GM12878 (cell line): ENCODE results near the gene MRPL36. TPM values are rescaled to one million over a fixed set of nuclear protein-coding genes. Genes with fewer than 3 reads are reported as not detected.

Experiments
- ATAC-seq: fragments of 200-7000 bp; cut with Tn5 transposase; 3 replicates; pipeline ENCODE4 v1.9.1; 2020; ENCODE audit warnings: mild to moderate bottlenecking, moderate library complexity
- BruUV-seq: library from RNA; stranded (reverse); fragments of 400-500 nt; replicated peaks from 2 replicates; lab custom pipeline; 2021; lab: Mats Ljungman, UMichigan
- CTCF ChIA-PET: fragments of 300-600 bp; sonication (Branson Sonifier 250); formaldehyde crosslinking; extraction: SDS; loops from one replicate; lab custom pipeline; 2021; ENCODE audit warnings: inconsistent platforms; lab: Yijun Ruan, JAX
- POLR2A ChIA-PET: fragments of 350-600 bp; formaldehyde crosslinking; extraction: SDS; loops from one replicate; lab custom pipeline; 2021; ENCODE audit warnings: inconsistent platforms; lab: Charles Lee
- RAD21 ChIA-PET: fragments of 300-600 bp; sonication (Branson Sonifier 250); formaldehyde crosslinking; loops from one replicate; lab custom pipeline; 2023; ENCODE audit warnings: antibody characterized with exemption; ENCODE audit not compliant: unreplicated experiment; lab: Charles Lee
- SMC1A ChIA-PET: fragments of 300-600 bp; sonication (Branson Sonifier 250); formaldehyde crosslinking; loops from one replicate; lab custom pipeline; 2023; ENCODE audit not compliant: unreplicated experiment, uncharacterized antibody; lab: Charles Lee
- DNase-seq: peaks from one replicate; pipeline ENCODE4 v3.0.0-alpha.2; 2011; ENCODE audit warnings: low read depth, low spot score
- FAIRE-seq: peaks from 3 replicates; lab custom pipeline; 2011; peaks lifted over from hg19 to GRCh38; lab: Jason Lieb, UNC
- H2AFZ ChIP-seq: 2 replicates; pipeline ENCODE4 v1.6.0; 2011; ENCODE audit warnings: low read depth, low read length, control low read depth; ENCODE audit not compliant: control insufficient read depth
- H3K27ac ChIP-seq: 2 replicates; pipeline ENCODE4 v1.5.1; 2011; ENCODE audit warnings: control low read depth; ENCODE audit not compliant: control insufficient read depth, insufficient read depth
- H3K27me3 ChIP-seq, 2 experiments: replicated peaks in 1 of 2; 2 replicates each; pipeline versions ENCODE4 v1.6.0 to v1.6.1; 2011; ENCODE audit warnings: low read length in 1 of 2; ENCODE audit not compliant: control insufficient read depth in 2 of 2, insufficient read depth in 2 of 2
- H3K36me3 ChIP-seq, 2 experiments: 2 replicates each; pipeline ENCODE4 v1.5.1; 2011; ENCODE audit warnings: low read length in 1 of 2; ENCODE audit not compliant: control insufficient read depth in 2 of 2, insufficient read depth in 2 of 2
- H3K4me1 ChIP-seq: 2 replicates; pipeline ENCODE4 v1.6.1; 2011; ENCODE audit warnings: mild to moderate bottlenecking, low read length, moderate library complexity, mixed read lengths; ENCODE audit not compliant: control insufficient read depth, insufficient read depth
- H3K4me2 ChIP-seq: 2 replicates; pipeline ENCODE4 v1.6.0; 2011; ENCODE audit warnings: control low read depth; ENCODE audit not compliant: control insufficient read depth, insufficient read depth
- H3K4me3 ChIP-seq: fragments of 200-600 bp; sonication (generic); 2 replicates; pipeline ENCODE4 v1.5.1; 2016
- H3K79me2 ChIP-seq: 2 replicates; pipeline ENCODE4 v1.6.0; 2011; ENCODE audit warnings: low read length; ENCODE audit not compliant: control insufficient read depth, insufficient read depth
- H3K9ac ChIP-seq: 2 replicates; pipeline ENCODE4 v1.8.0; 2011; ENCODE audit warnings: low read length, control low read depth, mixed read lengths; ENCODE audit not compliant: control insufficient read depth, insufficient read depth
- H3K9me3 ChIP-seq: replicated peaks from 3 replicates; pipeline ENCODE4 v1.5.1; 2011; ENCODE audit warnings: mild to moderate bottlenecking, low read length; ENCODE audit not compliant: control insufficient read depth, insufficient read depth
- H4K20me1 ChIP-seq: 2 replicates; pipeline ENCODE4 v1.6.0; 2011; ENCODE audit not compliant: control insufficient read depth, insufficient read depth
- BCL3 ChIP-seq: IDR thresholded peaks from 2 replicates; pipeline ENCODE4 v1.6.1; 2011; ENCODE audit warnings: borderline replicate concordance, low read depth, mild to moderate bottlenecking, moderate library complexity, low read length; ENCODE audit not compliant: insufficient read depth, poor library complexity, severe bottlenecking
- E4F1 ChIP-seq: fragments of 450-650 bp; IDR thresholded peaks from 2 replicates; pipeline ENCODE4 v1.6.1; 2018; ENCODE audit warnings: borderline replicate concordance, mild to moderate bottlenecking; ENCODE audit not compliant: partially characterized antibody
- EP300 ChIP-seq, 2 experiments: fragments of 150-350 bp in 1 of 2; IDR thresholded peaks; 2 replicates each; pipeline ENCODE4 v1.6.1; 2011 to 2012; ENCODE audit warnings: low read depth in 2 of 2, low read length in 2 of 2, borderline replicate concordance in 1 of 2, improper control_type of control experiment in 1 of 2, inconsistent platforms in 1 of 2; ENCODE audit not compliant: control insufficient read depth in 1 of 2
- FOXM1 ChIP-seq: IDR thresholded peaks from 2 replicates; pipeline ENCODE4 v1.6.1; 2012; ENCODE audit warnings: low read depth, mild to moderate bottlenecking, inconsistent platforms, low read length, moderate library complexity
- GABPA ChIP-seq: IDR thresholded peaks from 2 replicates; pipeline ENCODE4 v1.6.1; 2014; ENCODE audit warnings: antibody characterized with exemption, low read depth, mild to moderate bottlenecking, inconsistent platforms
- GATAD2B ChIP-seq: fragments of 450-650 bp; conservative IDR thresholded peaks from 2 replicates; pipeline ENCODE4 v1.6.1; 2017; ENCODE audit warnings: low read depth, mild to moderate bottlenecking, moderate library complexity
- LARP7 ChIP-seq: fragments of 450-650 bp; IDR thresholded peaks from 2 replicates; pipeline ENCODE4 v1.6.1; 2017; ENCODE audit warnings: mild to moderate bottlenecking
- NFXL1 ChIP-seq: fragments of 450-650 bp; IDR thresholded peaks from 2 replicates; pipeline ENCODE4 v1.6.1; 2017; ENCODE audit warnings: antibody characterized with exemption, mild to moderate bottlenecking, borderline replicate concordance
- NKRF ChIP-seq: fragments of 450-650 bp; conservative IDR thresholded peaks from 2 replicates; pipeline ENCODE4 v1.6.1; 2017; ENCODE audit warnings: mild to moderate bottlenecking, moderate library complexity
- ZNF24 ChIP-seq: fragments of 450-650 bp; IDR thresholded peaks from 2 replicates; pipeline ENCODE4 v1.6.1; 2017; ENCODE audit warnings: antibody characterized with exemption, mild to moderate bottlenecking
- WGBS: methylation state at CpG from one replicate; pipeline ENCODE4 v1.1.6; 2016; ENCODE audit warnings: low lambda C conversion rate; ENCODE audit not compliant: insufficient replicate concordance, insufficient coverage; ENCODE audit errors: missing lambda C conversion rate; 5-methylcytosine and 5-hydroxymethylcytosine counted together
- in situ Hi-C: fragments of 300-500 bp; cut with MboI; formaldehyde crosslinking; loops from 9 replicates; pipeline ENCODE4 v1.14.3; 2018; ENCODE audit warnings: mixed read lengths
- intact Hi-C: fragments of 100-400 bp; cut with micrococcal nuclease; formaldehyde crosslinking; loops from one replicate; pipeline ENCODE4 v1.14.2; 2022; ENCODE audit not compliant: unreplicated experiment
- polyA plus RNA-seq, 11 experiments: library from polyadenylated mRNA; depleted of rRNA in 4 of 11; unstranded in 6 of 11; stranded (reverse) in 5 of 11; fragments of >200 nt; fragmentation: Nextera tagmentation in 4 of 11; fragmentation: Illumina TruSeq in 1 of 11; extraction: Ambion mirVana in 4 of 11; extraction: Trizol in 1 of 11; gene quantifications; 1 replicate in 1 of 11; 2 replicates in 10 of 11; pipeline versions ENCODE4 v1.2.1 to v1.2.3, GENCODE V29; 2011 to 2016; ENCODE audit warnings: inconsistent platforms in 2 of 11, missing spikeins in 2 of 11, low read depth in 1 of 11
- total RNA-seq, 4 experiments: library from RNA; depleted of rRNA in 3 of 4; stranded (reverse); fragments of >200 nt in 3 of 4; fragmentation: Illumina TruSeq in 1 of 4; extraction: Trizol in 1 of 4; gene quantifications; 2 replicates each; pipeline versions ENCODE4 v1.2.1 to v1.2.3, GENCODE V29; 2013 to 2021
- TF ChIP-seq, protein P1 (sequence below): fragments of 450-650 bp; IDR thresholded peaks from 2 replicates; pipeline ENCODE4 v1.6.1; 2016; ENCODE audit warnings: mild to moderate bottlenecking

Gene MRPL36
- total and polyA plus RNA-seq, 10 of the 15 experiments (the other 5 are each of a cell fraction or from before 2014, with no cell fraction given) = 89.2 to 559 (median 152) TPM

DNA sequence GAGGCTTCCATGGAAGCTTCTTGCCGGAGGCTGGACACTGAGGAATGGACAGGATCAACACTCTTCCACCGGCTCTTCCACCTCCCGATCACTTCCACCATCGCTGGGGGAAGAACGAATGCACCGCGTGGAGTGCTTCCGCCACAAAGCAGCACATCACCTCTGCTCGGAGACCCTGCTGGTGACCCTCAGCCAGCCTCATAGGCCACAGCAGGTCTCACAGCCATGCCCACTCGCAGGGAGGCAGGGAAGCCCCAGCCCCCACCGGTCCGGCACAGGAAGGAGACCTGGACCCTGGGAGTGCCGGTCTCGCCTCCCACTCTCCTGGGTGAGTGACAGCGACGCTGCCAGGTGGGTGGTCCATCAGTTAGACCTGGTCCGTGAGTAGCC is 4.7 kb downstream of the MRPL36 start (continued):
- no peak for TF ChIP-seq FOXM1
- no peak for TF ChIP-seq GABPA
- no peak for TF ChIP-seq LARP7
- TF ChIP-seq GATAD2B = no peak

DNA sequence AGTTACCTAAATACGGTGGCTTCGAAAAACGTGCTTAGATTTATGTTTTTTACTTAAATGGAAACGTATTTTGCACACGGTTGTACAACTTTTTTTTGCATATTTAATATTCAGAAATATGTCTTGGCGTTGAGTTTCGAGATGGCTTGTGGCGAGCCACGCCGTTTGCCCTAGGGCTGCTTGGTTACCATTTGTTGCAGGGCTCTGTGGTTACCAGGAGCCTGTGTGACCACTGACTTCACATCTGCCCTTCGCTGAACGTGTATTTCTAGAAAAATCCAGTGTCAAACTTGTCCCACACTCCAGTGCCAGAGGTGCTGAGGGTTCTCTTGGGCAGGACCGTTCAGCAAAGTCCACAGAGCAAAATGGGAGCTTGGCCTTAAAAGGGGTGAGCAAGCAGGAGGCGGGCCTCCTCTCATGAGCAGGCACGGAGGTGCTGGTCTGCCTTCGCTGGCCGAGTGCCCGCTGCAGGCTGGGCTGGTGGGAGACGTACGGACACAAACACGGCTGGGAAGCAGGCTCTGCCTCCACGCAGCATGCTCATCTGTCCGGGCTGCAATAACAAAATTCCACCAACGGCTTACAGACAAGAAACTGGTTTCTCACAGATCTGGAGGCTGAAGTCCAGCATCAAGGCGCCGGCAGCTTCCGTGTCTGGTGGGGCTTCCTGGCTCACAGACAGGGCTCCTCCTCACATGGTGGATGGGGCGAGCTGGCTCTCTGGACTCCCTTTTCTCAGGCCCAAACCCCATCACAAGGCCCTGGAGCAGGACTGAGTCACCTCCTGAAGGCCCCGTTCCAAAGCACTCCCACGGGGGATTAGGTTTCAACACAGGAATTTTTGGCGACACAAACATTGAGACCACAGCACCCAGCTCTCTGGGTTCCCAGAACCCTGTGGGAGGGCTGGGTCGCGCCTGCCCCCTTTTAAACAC is 5.4 kb downstream of the MRPL36 start:
- Histone ChIP-seq H3K36me3 (peaks cover 13 to 21% of the 10 kb centered on the region in 2 experiments), H3K27ac (peak overlapping the region; percentile 92), H4K20me1 (no peaks in the 10 kb centered on the region), H3K27me3 (no peaks in the 10 kb centered on the region), H2AFZ (no peak overlapping the region; the same call in none of the 2 replicates), H3K4me1 (peaks cover 55% of the 10 kb centered on the region), H3K4me3 (peak overlapping the region; percentile 56; the same call in 1 of the 2 replicates), H3K9ac (peak overlapping the region; percentile 75; the same call in 1 of the 2 replicates), H3K4me2 (peak overlapping the region; percentile 97), H3K79me2 (peaks cover 32% of the 10 kb centered on the region), H3K9me3 (no peaks in the 10 kb centered on the region; the same call in 2 of the 3 replicates)
- POLR2A ChIA-PET = interaction anchor here (0.9 to 2.0 kb wide), 2 partner anchors 11 to 13 kb away, joined by 3 to 14 read pairs; no protein-coding TSS in a partner anchor
- in situ Hi-C loops (no loop called here), intact Hi-C loops (loop anchor here (2.0 to 10.0 kb wide), 2 partner anchors 299 to 479 kb away; no protein-coding TSS in a partner anchor)
- ATAC-seq (peak; percentile 44), DNase-seq (no peak), FAIRE-seq (no peak)
- RAD21 ChIA-PET = interaction anchor here (2.0 kb wide), 1 partner anchor 12 kb away, joined by 22 read pairs; no protein-coding TSS in a partner anchor
- no TSS peak for BruUV-seq
- SMC1A ChIA-PET = interaction anchor here (1.2 to 2.0 kb wide), 3 partner anchors 9 to 22 kb away, joined by 6 to 12 read pairs (median 11); no protein-coding TSS in a partner anchor
- 38% methylated on average over 33 of the region's 33 CpGs for WGBS
- CTCF ChIA-PET = interaction anchor here (0.8 to 1.1 kb wide), 4 partner anchors 12 to 55 kb away, joined by 3 to 5 read pairs (median 4); no protein-coding TSS in a partner anchor
- TF ChIP-seq E4F1 (no peak), EP300 (IDR thresholded peaks at IDR 0.05; ENCODE audit: borderline replicate concordance in 1 of 2, control insufficient read depth in 1 of 2, low read depth in 2 of 2, low read length in 2 of 2) (0 out of 4 replicates have a peak, but pooled peaks of 1 of the 2 experiments have one; percentile 12), ZNF24 (no peak), NKRF (no peak), NFXL1 (no peak), BCL3 (no peak)
- TF ChIP-seq, protein P1, sequence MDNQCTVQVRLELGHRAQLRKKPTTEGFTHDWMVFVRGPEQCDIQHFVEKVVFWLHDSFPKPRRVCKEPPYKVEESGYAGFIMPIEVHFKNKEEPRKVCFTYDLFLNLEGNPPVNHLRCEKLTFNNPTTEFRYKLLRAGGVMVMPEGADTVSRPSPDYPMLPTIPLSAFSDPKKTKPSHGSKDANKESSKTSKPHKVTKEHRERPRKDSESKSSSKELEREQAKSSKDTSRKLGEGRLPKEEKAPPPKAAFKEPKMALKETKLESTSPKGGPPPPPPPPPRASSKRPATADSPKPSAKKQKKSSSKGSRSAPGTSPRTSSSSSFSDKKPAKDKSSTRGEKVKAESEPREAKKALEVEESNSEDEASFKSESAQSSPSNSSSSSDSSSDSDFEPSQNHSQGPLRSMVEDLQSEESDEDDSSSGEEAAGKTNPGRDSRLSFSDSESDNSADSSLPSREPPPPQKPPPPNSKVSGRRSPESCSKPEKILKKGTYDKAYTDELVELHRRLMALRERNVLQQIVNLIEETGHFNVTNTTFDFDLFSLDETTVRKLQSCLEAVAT = peak; percentile 40; the same call in 1 of the 2 replicates
